ENCODE results near the gene DIDO1.
"Not testable (repeated sequence)": the region's sequence is repeated elsewhere in the genome, so short reads cannot be mapped to it uniquely, and the experiment has no call there.

The DIDO1 gene

GRCh38 chr20:62854121-62854520 lies 72.2 kb downstream of the DIDO1 start:
- DNase-seq (ENCODE audit: low read depth) = no peak

GRCh38 chr20:62853304-62853703 lies 73.0 kb downstream of the DIDO1 start:
- not testable (repeated sequence) for DNase-seq (ENCODE audit: low read depth)

DNA sequence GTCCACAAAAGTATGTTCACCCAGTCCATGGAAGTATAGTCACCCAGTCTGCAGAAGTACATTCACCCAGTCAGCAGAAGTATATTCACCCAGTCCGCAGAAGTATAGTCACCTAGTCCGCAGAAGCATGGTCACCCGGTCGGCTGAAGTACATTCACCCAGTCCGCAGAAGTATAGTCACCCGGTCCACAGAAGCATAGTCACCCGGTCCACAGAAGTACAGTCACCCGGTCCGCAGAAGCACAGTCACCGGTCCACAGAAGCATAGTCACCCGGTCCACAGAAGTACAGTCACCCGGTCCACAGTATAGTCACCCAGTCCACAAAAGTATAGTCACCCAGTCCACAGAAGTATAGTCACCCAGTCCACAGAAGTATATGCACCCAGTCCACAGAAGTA lies 73.5 kb downstream of the DIDO1 start:
- DNase-seq (ENCODE audit: low read depth) = no peak

DNA sequence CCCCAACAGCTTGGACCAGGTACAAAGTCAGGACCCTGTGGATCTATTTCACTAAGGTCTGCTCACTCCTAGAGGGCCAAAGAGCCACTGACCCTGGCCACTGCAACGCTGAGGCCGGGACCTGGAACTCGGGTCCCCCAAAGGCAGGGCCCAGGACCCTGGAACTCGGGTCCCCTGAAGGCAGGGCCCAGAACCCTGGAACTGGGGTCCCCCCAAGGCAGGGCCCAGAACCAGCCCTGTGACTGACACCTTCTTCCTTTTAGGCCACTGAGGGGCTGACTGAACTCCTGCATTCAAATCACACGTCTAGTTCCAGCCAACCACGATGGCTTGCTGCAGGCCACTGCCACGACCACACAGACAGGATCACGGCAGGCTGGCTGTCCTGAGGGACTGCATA lies 74.1 kb downstream of the DIDO1 start:
- no peak for DNase-seq (ENCODE audit: low read depth)

DNA sequence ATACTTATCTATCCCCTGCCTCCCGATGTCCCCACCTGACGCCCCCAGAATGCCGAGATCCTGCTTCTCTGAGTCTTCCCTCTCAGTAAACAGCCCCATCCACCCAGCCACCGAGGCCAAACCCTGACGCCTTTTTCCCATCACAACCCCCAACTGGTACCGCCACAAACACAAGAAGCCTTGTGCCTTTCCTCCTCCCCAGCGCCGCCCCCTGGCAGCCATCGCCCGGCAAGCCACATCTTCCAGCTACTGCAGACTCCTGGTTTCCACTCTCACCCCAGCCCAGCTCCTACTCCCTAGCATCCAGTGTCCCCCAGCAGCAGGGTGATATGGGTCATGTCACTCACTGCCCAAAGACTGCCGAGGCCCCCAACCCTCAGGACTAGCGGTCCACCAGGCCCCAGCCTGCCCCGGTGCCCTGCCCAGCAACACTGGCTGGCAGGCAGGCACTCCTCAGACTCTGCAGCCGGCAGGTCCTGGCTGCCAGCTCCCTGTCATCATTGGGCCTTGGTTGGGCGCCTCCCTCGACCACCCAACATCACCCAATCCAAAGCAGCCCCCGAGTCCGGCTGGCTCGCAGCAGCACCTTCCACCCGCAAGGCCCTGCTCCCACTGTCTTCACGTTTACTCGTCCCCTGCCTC lies 75.9 kb downstream of the DIDO1 start:
- DNase-seq (ENCODE audit: low read depth) = no peak

- no peak for DNase-seq (ENCODE audit: low read depth)
Observed at GRCh38 chr20:62849431-62849830, 76.9 kb downstream of the DIDO1 start.

DNA sequence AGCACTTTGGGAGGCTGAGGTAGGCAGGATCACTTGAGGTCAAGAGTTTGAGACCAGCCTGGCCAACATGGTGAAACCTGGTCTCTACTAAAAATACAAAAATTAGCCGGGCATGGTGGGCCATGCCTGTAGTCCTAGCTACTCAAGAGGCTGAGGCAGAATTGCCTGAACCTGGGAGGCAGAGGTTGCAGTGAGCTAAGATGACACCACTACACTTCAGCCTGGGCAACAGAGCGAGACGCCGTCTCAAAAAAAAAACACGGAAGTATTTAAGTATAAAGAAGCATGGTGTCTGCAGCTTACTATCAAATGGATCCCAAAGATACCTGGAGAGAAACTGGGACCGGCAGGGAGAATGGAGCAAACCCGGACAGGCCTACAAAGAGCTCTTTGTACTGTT lies 77.4 kb downstream of the DIDO1 start:
- DNase-seq (ENCODE audit: low read depth) = not testable (repeated sequence)

DNA sequence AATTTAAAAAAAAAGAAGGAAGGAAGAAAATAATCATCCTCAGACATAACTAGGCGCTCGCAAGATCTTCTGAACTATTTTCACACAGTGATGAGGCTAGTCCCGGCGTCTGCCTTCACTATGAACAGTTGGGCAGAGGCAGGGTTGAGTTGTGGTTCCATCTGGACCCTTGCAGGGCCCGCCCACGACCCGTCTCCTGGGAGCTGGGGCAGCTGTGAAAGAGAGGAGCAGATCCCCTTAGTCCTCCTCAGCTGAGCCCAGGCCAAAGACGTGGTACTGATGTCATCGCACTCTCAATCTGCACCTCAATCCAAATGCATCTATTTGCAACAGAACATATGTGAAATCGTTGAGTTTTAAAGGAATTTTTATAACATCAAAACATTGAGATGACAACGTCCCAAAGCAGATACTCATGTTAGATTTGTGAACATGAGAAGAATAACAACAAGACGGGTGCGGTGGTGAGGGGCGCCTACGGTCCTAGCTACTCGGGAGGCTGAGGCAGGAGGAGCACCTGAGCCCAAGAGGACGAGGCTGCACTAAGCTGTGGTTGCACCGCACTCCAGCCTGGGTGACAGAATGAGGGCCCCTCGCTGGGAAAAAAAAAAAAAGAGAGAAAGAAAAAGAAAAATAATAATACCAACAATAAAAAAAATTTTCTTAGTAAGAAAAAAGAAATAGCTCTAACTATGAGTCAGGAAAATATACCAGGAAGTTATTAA lies 80.0 kb downstream of the DIDO1 start:
- DNase-seq (ENCODE audit: low read depth) = no peak

- DNase-seq (ENCODE audit: low read depth) = no peak
Observed at GRCh38 chr20:62845416-62846160, 80.7 kb downstream of the DIDO1 start.

GRCh38 chr20:62844182-62844581 lies 82.1 kb downstream of the DIDO1 start:
- no peak for DNase-seq (ENCODE audit: low read depth)

- DNase-seq (ENCODE audit: low read depth) = no peak
Observed at GRCh38 chr20:62843656-62844055, 82.6 kb downstream of the DIDO1 start.

DNA sequence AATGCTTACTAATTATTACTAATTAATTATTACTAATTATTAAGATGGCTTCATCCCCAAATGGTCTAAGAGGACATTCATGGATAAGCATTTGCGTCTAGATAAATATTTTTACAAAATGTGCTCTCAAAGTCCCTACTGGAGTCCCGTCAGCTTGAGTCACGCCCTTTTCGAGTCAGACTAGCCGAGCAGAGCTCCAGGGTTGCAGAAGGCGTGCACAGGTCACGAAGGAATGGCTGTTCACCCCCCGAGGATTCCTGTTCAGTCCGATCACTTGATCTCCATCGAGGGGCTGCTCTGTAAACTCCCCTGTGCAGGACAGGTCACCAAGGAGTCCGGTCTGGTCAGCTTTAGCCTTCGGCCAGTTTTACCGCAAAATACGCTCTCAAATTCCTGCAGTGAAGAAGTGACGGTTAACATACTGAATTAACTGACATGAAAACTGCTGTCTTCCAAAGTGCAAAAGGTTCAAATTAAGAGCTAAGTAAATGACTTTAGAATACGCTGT lies 84.5 kb downstream of the DIDO1 start:
- no peak for DNase-seq (ENCODE audit: low read depth)

GRCh38 chr20:62840244-62841197 lies 85.8 kb downstream of the DIDO1 start:
- no peak for DNase-seq (ENCODE audit: low read depth)

- no peak for DNase-seq (ENCODE audit: low read depth)
Observed at GRCh38 chr20:62839816-62840215, 86.5 kb downstream of the DIDO1 start.

GRCh38 chr20:62839261-62839660 lies 87.0 kb downstream of the DIDO1 start:
- DNase-seq (ENCODE audit: low read depth) = no peak

GRCh38 chr20:62838128-62838891 lies 88.0 kb downstream of the DIDO1 start:
- DNase-seq (ENCODE audit: low read depth) = no peak

GRCh38 chr20:62837790-62838127 lies 88.5 kb downstream of the DIDO1 start:
- no peak for DNase-seq (ENCODE audit: low read depth)

DNA sequence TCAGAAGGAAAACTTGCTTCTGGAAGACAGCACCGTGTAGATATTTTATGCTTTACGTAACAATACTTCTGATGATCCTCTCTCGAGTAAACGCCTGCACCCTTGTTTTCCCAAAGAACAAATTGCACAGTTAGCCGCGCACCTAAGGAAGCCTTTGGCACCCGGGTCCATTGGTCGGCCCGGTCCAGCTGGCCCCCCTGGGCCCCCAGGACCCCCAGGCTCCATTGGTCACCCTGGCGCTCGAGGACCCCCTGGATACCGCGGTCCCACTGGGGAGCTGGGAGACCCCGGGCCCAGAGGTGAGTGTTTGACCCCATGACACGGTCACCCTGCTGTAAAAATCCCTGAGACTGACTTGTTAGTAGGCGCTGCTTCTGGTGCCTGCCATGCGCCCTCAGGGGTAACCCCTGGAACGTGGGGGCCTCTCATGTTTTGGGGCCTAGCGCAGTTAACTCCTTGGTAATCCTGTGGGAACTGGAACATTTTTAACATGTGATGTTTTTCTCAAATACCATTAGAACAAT lies 89.3 kb downstream of the DIDO1 start:
- no peak for DNase-seq (ENCODE audit: low read depth)

GRCh38 chr20:62835931-62836861 lies 90.1 kb downstream of the DIDO1 start:
- DNase-seq (ENCODE audit: low read depth) = no peak

All from activated T-cell treated with anti-CD3 and anti-CD28 coated beads for 24 hours (primary cell).